Astrocyte (in vitro differentiated cells and primary cell): Measurements from ENCODE around the gene INPP5B. TPM values are rescaled to one million over a fixed set of nuclear protein-coding genes. Genes with fewer than 3 reads are reported as not detected.

ENCODE experiments used
- DNase-seq: peaks from one replicate; pipeline ENCODE4 v3.0.0-alpha.2; 2010; ENCODE audit warnings: low read depth
- FAIRE-seq: peaks from 2 replicates; lab custom pipeline; 2011; peaks lifted over from hg19 to GRCh38; lab: Jason Lieb, UNC
- H2AFZ ChIP-seq: 2 replicates; pipeline ENCODE4 v1.6.0; 2012; ENCODE audit warnings: low read depth, low read length, inconsistent platforms
- H3K27ac ChIP-seq: 2 replicates; pipeline ENCODE4 v1.5.1; 2011; ENCODE audit warnings: low read depth, low read length, inconsistent platforms
- H3K27me3 ChIP-seq: 2 replicates; pipeline ENCODE4 v1.6.0; 2011; ENCODE audit warnings: low read length, inconsistent platforms; ENCODE audit not compliant: insufficient read depth
- H3K36me3 ChIP-seq: 2 replicates; pipeline ENCODE4 v1.5.1; 2011; ENCODE audit warnings: low read length, inconsistent platforms; ENCODE audit not compliant: insufficient read depth
- H3K4me1 ChIP-seq: 2 replicates; pipeline ENCODE4 v1.5.1; 2011; ENCODE audit warnings: low read length, inconsistent platforms; ENCODE audit not compliant: insufficient read depth
- H3K4me2 ChIP-seq: 2 replicates; pipeline ENCODE4 v1.6.0; 2012; ENCODE audit warnings: low read length, inconsistent platforms
- H3K4me3 ChIP-seq: 2 replicates; pipeline ENCODE4 v1.5.1; 2011; ENCODE audit warnings: low read depth, mild to moderate bottlenecking, low read length, inconsistent platforms; ENCODE audit not compliant: insufficient read depth
- H3K79me2 ChIP-seq: 2 replicates; pipeline ENCODE4 v1.6.0; 2012; ENCODE audit warnings: mild to moderate bottlenecking, low read length, inconsistent platforms; ENCODE audit not compliant: insufficient read depth
- H3K9ac ChIP-seq: 2 replicates; pipeline ENCODE4 v1.6.0; 2012; ENCODE audit warnings: mild to moderate bottlenecking, low read length, inconsistent platforms
- H3K9me3 ChIP-seq: 2 replicates; pipeline ENCODE4 v1.5.1; 2012; ENCODE audit warnings: low read depth, mild to moderate bottlenecking, low read length, inconsistent platforms; ENCODE audit not compliant: insufficient read depth
- H4K20me1 ChIP-seq: 2 replicates; pipeline ENCODE4 v1.6.0; 2012; ENCODE audit warnings: low read length, inconsistent platforms; ENCODE audit not compliant: insufficient read depth
- H3K27ac Mint-ChIP-seq: one replicate; pipeline ENCODE4 v1.8.0; 2021; ENCODE audit warnings: mild to moderate bottlenecking, mixed read lengths; ENCODE audit not compliant: unreplicated experiment
- H3K27me3 Mint-ChIP-seq: one replicate; pipeline ENCODE4 v1.8.0; 2021; ENCODE audit warnings: low read depth, mixed read lengths; ENCODE audit not compliant: unreplicated experiment
- H3K36me3 Mint-ChIP-seq: one replicate; pipeline ENCODE4 v1.8.0; 2021; ENCODE audit warnings: low read depth, mixed read lengths; ENCODE audit not compliant: unreplicated experiment
- H3K4me1 Mint-ChIP-seq: one replicate; pipeline ENCODE4 v1.8.0; 2021; ENCODE audit warnings: low read depth, mixed read lengths; ENCODE audit not compliant: unreplicated experiment
- H3K4me3 Mint-ChIP-seq: one replicate; pipeline ENCODE4 v1.8.0; 2021; ENCODE audit warnings: mild to moderate bottlenecking, moderate library complexity, mixed read lengths; ENCODE audit not compliant: unreplicated experiment
- H3K9me3 Mint-ChIP-seq: one replicate; pipeline ENCODE4 v1.8.0; 2021; ENCODE audit warnings: mild to moderate bottlenecking, mixed read lengths; ENCODE audit not compliant: unreplicated experiment
- EZH2 ChIP-seq: IDR thresholded peaks from 2 replicates; pipeline ENCODE4 v1.6.1; 2012; ENCODE audit warnings: mild to moderate bottlenecking, low read length, inconsistent platforms; ENCODE audit not compliant: insufficient read depth
- total RNA-seq: library from RNA; stranded (reverse); gene quantifications from 2 replicates; pipeline ENCODE4 v1.2.1, GENCODE V29; 2021
- TF ChIP-seq, protein P1 (sequence below): IDR thresholded peaks from 2 replicates; pipeline ENCODE4 v1.5.1; 2011; ENCODE audit warnings: low read depth, mild to moderate bottlenecking, inconsistent platforms, low read length, moderate library complexity; ENCODE audit not compliant: insufficient read depth

Gene INPP5B
- total RNA-seq, 1 donor from 2014 or later, result 19.4 TPM

DNA sequence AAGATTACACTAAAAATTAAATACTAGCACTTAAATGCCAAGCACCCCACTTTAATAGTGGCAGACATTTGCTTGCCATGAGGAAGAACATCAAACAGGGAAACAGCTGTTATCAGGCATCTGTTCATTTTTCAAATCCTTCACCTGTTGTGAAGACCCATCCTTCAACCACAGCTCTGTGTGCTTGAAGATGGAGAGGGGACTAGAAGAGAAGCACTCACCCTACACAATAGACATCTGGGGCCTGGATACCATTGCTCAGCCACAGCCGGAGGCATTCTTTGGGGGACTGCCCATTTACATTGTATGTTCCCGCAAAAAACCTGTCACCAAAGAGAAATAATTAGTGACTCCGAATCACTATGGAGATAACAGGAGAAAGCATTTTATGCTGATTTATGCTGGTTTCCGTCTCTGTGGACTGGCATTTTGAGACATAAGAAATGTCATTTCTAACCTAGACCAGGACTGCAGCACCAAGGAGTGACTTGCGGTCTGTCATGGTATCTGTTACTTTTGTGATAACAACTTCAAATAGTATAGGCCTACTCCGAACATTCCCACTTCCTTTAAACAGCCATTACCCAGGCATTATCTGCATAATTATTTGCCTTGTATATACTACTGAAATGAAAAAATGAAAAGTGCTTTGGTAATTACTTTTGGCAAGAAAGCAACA lies 58.7 kb downstream of the INPP5B start:
- H3K36me3 ChIP-seq, result peaks cover 24% of the 10 kb centered on the region
- Mint-ChIP-seq H3K36me3 (peaks cover 19% of the 10 kb centered on the region), H3K4me1 (peaks cover 3% of the 10 kb centered on the region), H3K4me3 (no peak overlapping the region), H3K27me3 (no peaks in the 10 kb centered on the region), H3K27ac (no peak overlapping the region), H3K9me3 (no peaks in the 10 kb centered on the region)
- H3K9me3 ChIP-seq, result no peaks in the 10 kb centered on the region
- TF ChIP-seq, protein P1, sequence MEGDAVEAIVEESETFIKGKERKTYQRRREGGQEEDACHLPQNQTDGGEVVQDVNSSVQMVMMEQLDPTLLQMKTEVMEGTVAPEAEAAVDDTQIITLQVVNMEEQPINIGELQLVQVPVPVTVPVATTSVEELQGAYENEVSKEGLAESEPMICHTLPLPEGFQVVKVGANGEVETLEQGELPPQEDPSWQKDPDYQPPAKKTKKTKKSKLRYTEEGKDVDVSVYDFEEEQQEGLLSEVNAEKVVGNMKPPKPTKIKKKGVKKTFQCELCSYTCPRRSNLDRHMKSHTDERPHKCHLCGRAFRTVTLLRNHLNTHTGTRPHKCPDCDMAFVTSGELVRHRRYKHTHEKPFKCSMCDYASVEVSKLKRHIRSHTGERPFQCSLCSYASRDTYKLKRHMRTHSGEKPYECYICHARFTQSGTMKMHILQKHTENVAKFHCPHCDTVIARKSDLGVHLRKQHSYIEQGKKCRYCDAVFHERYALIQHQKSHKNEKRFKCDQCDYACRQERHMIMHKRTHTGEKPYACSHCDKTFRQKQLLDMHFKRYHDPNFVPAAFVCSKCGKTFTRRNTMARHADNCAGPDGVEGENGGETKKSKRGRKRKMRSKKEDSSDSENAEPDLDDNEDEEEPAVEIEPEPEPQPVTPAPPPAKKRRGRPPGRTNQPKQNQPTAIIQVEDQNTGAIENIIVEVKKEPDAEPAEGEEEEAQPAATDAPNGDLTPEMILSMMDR, result no peak
- no peak for TF ChIP-seq EZH2
- no peaks in the 10 kb centered on the region for H3K4me1 ChIP-seq
- H3K27ac ChIP-seq, result no peak overlapping the region
- no peak overlapping the region for H3K4me3 ChIP-seq
- DNase-seq, result no peak
- no peak overlapping the region for H3K9ac ChIP-seq
- H4K20me1 ChIP-seq, result no peaks in the 10 kb centered on the region
- FAIRE-seq, result no peak
- H2AFZ ChIP-seq, result no peak overlapping the region
- no peaks in the 10 kb centered on the region for H3K27me3 ChIP-seq
- no peaks in the 10 kb centered on the region for H3K79me2 ChIP-seq
- no peak overlapping the region for H3K4me2 ChIP-seq

DNA sequence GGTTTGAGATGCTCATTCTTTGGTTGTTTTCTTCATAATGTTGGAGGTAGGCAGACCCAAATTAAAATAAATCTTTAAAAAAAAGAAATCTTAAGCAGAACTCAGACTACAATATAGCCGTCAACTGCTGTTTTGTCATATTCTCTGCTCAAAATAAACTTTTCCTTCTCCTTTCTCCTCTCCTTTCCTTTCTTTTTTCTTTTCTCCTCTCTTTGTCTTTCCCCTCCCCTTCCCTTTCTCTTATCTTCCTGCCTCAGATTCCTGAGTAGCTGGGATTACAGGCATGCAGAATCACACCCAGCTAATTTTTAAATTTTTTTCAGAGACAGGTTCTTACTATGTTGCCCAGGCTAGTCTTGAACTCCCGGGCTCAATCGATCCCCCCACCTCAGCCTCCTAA lies 62.7 kb downstream of the INPP5B start:
- H3K36me3 Mint-ChIP-seq, result peaks cover 24% of the 10 kb centered on the region
- FAIRE-seq, result no peak
- H3K9me3 ChIP-seq, result no peaks in the 10 kb centered on the region
- H3K27ac ChIP-seq, result no peak overlapping the region
- H3K9ac ChIP-seq, result no peak overlapping the region
- peaks cover 39% of the 10 kb centered on the region for H3K36me3 ChIP-seq
- H3K27ac Mint-ChIP-seq, result no peak overlapping the region
- no peaks in the 10 kb centered on the region for H4K20me1 ChIP-seq
- no peaks in the 10 kb centered on the region for H3K9me3 Mint-ChIP-seq
- DNase-seq, result no peak
- H3K4me3 Mint-ChIP-seq, result no peak overlapping the region
- H3K4me3 ChIP-seq, result no peak overlapping the region
- no peaks in the 10 kb centered on the region for H3K27me3 Mint-ChIP-seq
- no peaks in the 10 kb centered on the region for H3K79me2 ChIP-seq
- H3K27me3 ChIP-seq, result no peaks in the 10 kb centered on the region
- no peak for TF ChIP-seq EZH2
- TF ChIP-seq, protein P1, result no peak
- no peaks in the 10 kb centered on the region for H3K4me1 ChIP-seq
- no peak overlapping the region for H2AFZ ChIP-seq
- no peaks in the 10 kb centered on the region for H3K4me1 Mint-ChIP-seq
- no peak overlapping the region for H3K4me2 ChIP-seq

DNA sequence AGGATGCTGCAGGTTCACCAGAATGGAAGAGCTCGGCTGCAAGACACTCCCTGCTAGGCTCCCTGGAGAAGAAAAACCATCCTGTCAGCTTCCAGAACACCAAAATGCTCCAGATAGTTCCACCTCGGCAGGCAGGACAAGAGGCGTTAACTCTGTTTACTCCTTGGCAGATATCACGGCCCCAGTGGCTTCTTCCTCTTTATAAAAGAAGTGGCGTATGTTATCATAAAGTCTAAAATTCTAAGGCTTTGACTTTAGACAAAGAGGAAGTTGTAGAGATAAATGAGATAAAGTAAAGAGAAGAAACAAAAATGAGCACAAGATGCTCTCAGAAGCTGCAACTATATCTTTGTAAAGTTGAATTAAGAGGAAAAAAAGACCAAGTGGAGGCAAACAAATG lies 63.2 kb downstream of the INPP5B start:
- H3K4me1 Mint-ChIP-seq, result no peaks in the 10 kb centered on the region

More for the DNA sequence above, 63.2 kb downstream of the INPP5B start:
- Mint-ChIP-seq H3K36me3 (peaks cover 24% of the 10 kb centered on the region), H3K27me3 (no peaks in the 10 kb centered on the region), H3K27ac (no peak overlapping the region), H3K4me3 (no peak overlapping the region), H3K9me3 (no peaks in the 10 kb centered on the region)
- Histone ChIP-seq H3K9me3 (no peaks in the 10 kb centered on the region), H3K79me2 (no peaks in the 10 kb centered on the region), H4K20me1 (no peaks in the 10 kb centered on the region), H2AFZ (no peak overlapping the region), H3K36me3 (peaks cover 39% of the 10 kb centered on the region), H3K27ac (no peak overlapping the region), H3K4me3 (no peak overlapping the region), H3K9ac (no peak overlapping the region), H3K4me1 (no peaks in the 10 kb centered on the region), H3K4me2 (no peak overlapping the region), H3K27me3 (no peaks in the 10 kb centered on the region)
- FAIRE-seq (no peak), DNase-seq (no peak)
- TF ChIP-seq EZH2, result no peak
- TF ChIP-seq, protein P1, result no peak
